ENCODE data around the gene EMC6. TPM values are rescaled to one million over a fixed set of nuclear protein-coding genes. Genes with fewer than 3 reads are reported as not detected.

The EMC6 gene
- polyA plus RNA-seq = 100 to 1,000 TPM; 104 to 137 (median 135) TPM

DNA sequence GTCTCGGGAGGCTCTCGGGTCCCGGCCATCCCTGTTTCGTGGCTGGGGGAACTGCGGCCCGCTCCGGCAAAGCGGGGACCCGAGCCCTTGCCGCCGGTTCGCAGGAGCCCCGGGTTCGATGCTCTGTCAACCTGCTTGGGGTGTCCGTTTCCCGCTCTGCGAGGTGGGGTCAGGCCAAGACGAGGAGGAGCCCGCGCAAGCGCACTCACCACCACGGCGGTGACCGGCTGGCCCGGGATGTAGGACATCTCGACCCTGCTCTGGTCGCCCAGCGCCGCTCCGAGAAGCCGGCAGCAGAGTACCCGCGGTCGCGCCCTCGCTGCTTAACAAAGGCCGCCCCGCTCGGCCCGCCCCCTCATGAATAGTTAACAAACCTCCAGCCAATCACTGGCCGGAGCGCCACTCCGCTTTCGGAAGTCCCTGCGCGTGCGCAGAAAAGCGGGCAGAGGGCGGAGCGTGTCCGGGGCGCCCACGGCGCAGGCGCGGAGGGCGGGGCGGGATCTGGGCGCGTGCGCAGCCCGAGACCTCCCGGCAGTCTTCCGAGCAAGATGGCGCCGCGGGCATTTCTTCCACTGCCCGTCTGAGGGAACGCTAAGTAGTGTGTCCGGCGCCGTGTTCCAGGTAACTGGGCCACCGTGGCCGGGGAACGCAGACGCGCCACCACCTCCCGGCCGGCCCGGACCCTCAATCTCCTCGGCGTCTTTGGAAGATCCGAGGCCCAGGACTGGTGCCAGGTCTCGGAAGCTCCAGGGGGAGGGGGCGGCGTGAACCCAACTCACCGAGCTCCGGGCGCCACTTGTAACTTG is at the start of gene EMC6, which contains the start of gene TAX1BP3:
TSS of gene EMC6 (plus strand) at position 534 of the 806 bp plus-strand sequence. CDS start 335 bp downstream, outside the sequence.
TSS of gene TAX1BP3 (minus strand) at position 300 of the 806 bp plus-strand sequence. CDS start at position 248, 52 bp downstream.
- Mint-ChIP-seq H3K27ac (peak within 1 kb of the TSS; percentile 82 to 90 (median 84)), H3K9me3 (no peaks in the 10 kb centered on the region), H3K36me3 (peaks cover 0 to 3% (median 0%) of the 10 kb centered on the region in 3 donors), H3K27me3 (ENCODE audit: low read depth in 3 of 3) (peaks cover 2 to 4% (median 4%) of the 10 kb centered on the region in 3 donors), H3K4me3 (peak within 1 kb of the TSS; percentile 89 to 93 (median 92)), H3K4me1 (peaks cover 21 to 24% of the 10 kb centered on the region in 2 donors)
- DNase-seq = peak; percentile 100

- Mint-ChIP-seq H3K9me3 (no peaks in the 10 kb centered on the region), H3K27ac (no peak overlapping the region), H3K4me3 (no peak overlapping the region), H3K36me3 (peaks cover 18 to 42% (median 26%) of the 10 kb centered on the region in 3 donors), H3K4me1 (no peaks in the 10 kb centered on the region), H3K27me3 (ENCODE audit: low read depth in 3 of 3) (peaks cover 0 to 2% (median 0%) of the 10 kb centered on the region in 3 donors)
- no peak for DNase-seq
These were observed 47.4 kb upstream of the EMC6 start for GRCh38 chr17:3621146-3621720.

DNA sequence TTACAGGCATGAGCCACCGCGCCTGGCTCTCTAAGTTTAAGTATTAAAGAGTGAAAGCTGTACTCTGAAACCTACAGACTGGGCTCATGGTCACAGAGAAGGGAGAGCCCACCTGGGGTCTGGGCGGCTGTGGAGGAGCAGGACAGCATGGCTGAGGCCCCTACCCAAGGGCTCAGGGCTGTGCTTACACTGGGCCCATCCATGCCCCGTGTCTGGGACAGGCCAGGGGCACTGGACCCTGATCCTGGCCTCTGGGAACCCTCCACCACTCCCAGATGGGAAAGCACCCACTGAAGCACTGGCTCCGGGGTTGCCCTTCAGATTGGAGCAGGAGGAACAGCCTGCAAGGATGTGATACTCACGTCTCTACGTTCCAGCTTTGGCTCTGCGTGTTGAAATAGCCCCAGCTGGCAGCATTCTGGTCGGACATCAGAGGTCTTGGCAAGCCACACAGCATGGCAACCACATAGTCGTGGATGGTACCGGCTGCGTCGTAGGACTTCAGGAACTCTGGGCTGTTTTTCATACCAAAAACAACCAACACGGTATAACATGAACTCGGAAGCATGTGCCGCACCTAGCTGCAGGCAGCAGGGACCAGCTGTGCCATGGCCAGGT is 45.5 kb upstream of the EMC6 start:
- Mint-ChIP-seq H3K27me3 (ENCODE audit: low read depth in 3 of 3) (peaks cover 0 to 3% (median 0%) of the 10 kb centered on the region in 3 donors), H3K36me3 (peaks cover 16 to 37% (median 24%) of the 10 kb centered on the region in 3 donors), H3K9me3 (no peaks in the 10 kb centered on the region), H3K4me3 (no peak overlapping the region), H3K27ac (no peak overlapping the region), H3K4me1 (no peaks in the 10 kb centered on the region)
- DNase-seq = no peak

DNA sequence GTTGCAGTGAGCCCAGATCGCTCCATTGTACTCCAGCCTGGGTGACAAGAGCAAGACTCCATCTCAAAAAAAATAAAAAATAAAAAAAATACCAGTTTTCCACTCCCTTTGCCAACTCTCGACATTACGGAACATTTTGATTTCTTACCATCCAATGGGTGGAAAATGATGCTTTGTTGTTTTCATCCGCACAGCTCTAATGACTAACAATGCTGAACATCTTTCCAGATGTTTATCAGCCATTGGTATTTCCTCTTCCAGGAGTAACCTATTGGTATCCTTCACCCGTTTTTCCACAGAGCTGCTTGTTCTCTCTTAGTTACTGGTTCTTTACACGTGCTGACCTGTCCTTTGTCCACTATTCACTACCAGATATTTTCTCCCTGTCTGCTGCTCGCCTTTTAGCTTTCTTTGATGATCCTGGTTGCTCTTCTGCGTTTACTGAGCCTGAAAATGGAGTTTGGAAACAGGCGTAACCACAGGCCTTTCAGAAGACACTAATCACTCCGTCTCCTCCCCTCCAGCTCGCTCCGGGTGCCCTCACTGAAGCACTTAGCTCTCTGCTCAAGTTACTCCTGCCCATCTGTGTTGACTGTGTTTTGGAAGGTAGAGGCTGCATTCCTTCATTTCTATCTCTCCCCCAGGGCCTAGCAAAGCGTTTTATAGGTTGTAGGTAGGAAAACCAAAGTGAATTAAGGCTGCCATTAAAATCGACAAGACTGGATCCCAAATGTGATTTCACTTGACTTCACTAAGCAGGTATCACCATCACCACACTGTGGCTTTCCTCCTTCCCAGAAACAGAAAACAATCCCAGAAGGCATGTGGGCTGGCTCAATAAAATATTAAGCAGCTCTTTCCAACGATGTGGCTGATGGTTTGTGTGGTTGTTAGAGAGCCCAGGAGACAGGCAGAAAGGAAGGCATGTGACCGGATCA is 41.5 kb upstream of the EMC6 start:
- Mint-ChIP-seq H3K27me3 (ENCODE audit: low read depth in 3 of 3) (peaks cover 0 to 3% (median 0%) of the 10 kb centered on the region in 3 donors), H3K4me3 (no peak overlapping the region), H3K36me3 (peaks cover 15 to 31% (median 21%) of the 10 kb centered on the region in 3 donors), H3K27ac (peak overlapping the region in 1 of 6 donors; percentile 42), H3K4me1 (no peaks in the 10 kb centered on the region), H3K9me3 (no peaks in the 10 kb centered on the region)
- no peak for DNase-seq

GRCh38 chr17:3627769-3628167 is 40.8 kb upstream of the EMC6 start:
- Mint-ChIP-seq H3K36me3 (peaks cover 15 to 31% (median 21%) of the 10 kb centered on the region in 3 donors), H3K9me3 (no peaks in the 10 kb centered on the region), H3K4me1 (no peaks in the 10 kb centered on the region), H3K27me3 (ENCODE audit: low read depth in 3 of 3) (peaks cover 0 to 3% (median 0%) of the 10 kb centered on the region in 3 donors), H3K27ac (no peak overlapping the region), H3K4me3 (no peak overlapping the region)
- DNase-seq = no peak

DNA sequence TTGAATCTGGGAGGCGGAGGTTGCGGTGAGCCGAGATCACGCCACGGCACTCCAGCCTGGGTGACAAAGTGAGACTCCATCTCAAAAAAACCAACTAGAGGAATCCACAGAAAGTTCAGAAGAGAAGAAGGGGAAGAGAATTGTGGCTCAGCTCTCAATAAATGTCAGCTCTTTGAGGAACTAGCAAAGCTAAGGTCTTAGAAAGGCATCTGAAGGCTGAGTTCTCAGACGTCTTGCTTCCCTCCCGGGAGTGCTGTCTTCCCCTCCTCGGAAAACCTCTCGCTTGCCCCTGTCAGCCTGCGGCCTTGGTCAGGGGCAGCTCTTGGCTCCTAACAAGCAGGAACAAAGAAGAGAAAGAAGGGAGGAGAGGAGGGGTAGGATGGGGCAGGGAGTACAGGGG is 37.8 kb upstream of the EMC6 start:
- DNase-seq = no peak
- Mint-ChIP-seq H3K27ac (no peak overlapping the region), H3K27me3 (ENCODE audit: low read depth in 3 of 3) (peaks cover 0 to 1% (median 0%) of the 10 kb centered on the region in 3 donors), H3K4me1 (peaks cover 6 to 10% of the 10 kb centered on the region in 2 donors), H3K36me3 (peaks cover 11 to 22% (median 13%) of the 10 kb centered on the region in 3 donors), H3K4me3 (no peak overlapping the region), H3K9me3 (no peaks in the 10 kb centered on the region)

DNA sequence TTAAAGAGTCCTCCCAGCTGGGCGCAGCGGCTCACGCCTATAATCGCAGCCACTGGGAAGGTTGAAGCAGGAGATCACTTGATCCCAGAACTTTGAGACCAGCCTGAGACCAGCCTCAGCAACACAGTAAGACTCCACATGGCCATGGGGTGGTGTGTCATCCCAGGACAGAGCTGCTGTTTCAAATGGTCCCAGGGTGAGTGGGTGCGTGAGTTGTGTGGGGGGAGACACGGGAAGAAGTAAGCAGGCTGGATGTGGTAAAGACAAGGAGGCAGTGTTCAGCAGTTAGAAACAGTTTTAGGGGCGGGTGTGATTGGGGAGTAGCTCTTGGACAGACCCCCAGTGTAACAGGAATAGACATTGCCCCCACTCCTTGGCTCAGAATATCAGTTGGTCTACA is 36.3 kb upstream of the EMC6 start:
- Mint-ChIP-seq H3K36me3 (peaks cover 1 to 13% (median 8%) of the 10 kb centered on the region in 3 donors), H3K27me3 (ENCODE audit: low read depth in 3 of 3) (peaks cover 0 to 3% (median 2%) of the 10 kb centered on the region in 3 donors), H3K4me3 (no peak overlapping the region), H3K27ac (no peak overlapping the region), H3K9me3 (no peaks in the 10 kb centered on the region), H3K4me1 (peaks cover 10 to 14% of the 10 kb centered on the region in 2 donors)
- no peak for DNase-seq

- Mint-ChIP-seq H3K27ac (peak overlapping the region in 3 of 6 donors; percentile 34 to 96 (median 56)), H3K27me3 (ENCODE audit: low read depth in 3 of 3) (peaks cover 0 to 3% (median 2%) of the 10 kb centered on the region in 3 donors), H3K4me3 (peak overlapping the region; percentile 96 to 100 (median 99)), H3K4me1 (peaks cover 20 to 22% of the 10 kb centered on the region in 2 donors), H3K36me3 (no peaks in the 10 kb centered on the region), H3K9me3 (no peaks in the 10 kb centered on the region)
- no peak for DNase-seq
These were observed 33.0 kb upstream of the EMC6 start for GRCh38 chr17:3635474-3636153.

DNA sequence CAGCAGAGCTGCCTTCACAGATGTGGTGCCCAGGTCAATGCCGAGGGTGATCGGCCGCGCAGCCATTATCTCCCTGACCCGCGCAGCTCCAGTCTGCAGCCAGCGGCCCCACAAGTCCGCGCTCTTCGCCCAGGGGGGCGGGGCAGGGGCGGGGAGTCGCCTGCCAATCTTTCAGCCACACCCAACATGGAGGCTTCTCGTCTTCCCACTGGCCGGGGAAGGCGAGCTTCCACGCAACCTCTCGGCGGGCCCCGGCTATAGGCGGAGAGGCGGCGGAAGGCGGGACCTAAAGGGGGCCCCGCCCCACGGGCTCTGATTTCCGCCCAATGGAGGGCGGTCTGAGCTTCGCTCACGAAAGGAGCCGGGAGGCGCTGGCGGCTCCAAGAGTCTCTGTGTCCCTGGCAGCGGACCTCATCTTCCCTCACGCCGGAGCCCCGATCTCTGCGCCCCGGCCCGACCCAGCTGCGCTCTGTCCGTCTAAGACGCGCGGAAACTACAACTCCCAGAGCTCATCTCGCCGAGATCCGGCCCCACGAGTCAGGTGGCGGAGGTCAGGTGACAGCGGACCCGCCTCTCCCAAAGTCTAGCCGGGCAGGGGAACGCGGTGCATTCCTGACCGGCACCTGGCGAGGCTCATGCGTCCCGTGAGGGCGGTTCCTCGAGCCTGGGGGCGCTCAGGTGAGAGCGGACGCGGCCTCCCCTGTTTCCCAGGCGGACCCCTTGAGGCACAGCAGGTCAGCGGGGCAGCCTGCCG is 32.3 kb upstream of the EMC6 start, which contains the start of the genes CTNS and SHPK:
TSS of gene CTNS (plus strand) at position 607 of the 754 bp plus-strand sequence. CDS start 3,447 bp downstream, outside the sequence.
TSS of gene SHPK (minus strand) at position 97 of the 754 bp plus-strand sequence. CDS start at position 66, 31 bp downstream.
- Mint-ChIP-seq H3K4me1 (peaks cover 20 to 22% of the 10 kb centered on the region in 2 donors), H3K27ac (peak within 1 kb of the TSS; percentile 96 to 100 (median 99)), H3K36me3 (no peaks in the 10 kb centered on the region), H3K4me3 (peak within 1 kb of the TSS; percentile 96 to 100 (median 99)), H3K9me3 (no peaks in the 10 kb centered on the region), H3K27me3 (ENCODE audit: low read depth in 3 of 3) (peaks cover 0 to 3% (median 2%) of the 10 kb centered on the region in 3 donors)
- peak; percentile 94 to 95 (median 94) for DNase-seq

DNA sequence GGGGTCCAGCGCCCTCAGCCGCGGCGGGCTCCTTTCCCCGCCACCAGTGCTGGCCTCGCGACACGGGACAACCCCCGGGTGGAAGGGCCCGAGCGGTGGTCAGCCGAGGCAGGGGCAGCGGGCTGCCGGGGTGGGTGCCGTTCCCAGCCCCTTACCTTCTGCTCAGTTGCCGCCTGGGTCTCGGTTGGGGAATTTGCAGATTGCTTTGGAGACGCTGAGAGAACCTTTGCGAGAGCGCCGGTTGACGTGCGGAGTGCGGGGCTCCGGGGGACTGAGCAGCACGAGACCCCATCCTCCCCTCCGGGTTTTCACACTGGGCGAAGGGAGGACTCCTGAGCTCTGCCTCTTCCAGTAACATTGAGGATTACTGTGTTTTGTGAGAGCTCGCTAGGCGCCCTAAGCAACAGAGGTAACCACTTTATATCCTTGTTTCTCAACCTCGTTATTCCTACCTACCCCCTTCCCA is 31.7 kb upstream of the EMC6 start:
- no peak for DNase-seq

DNA sequence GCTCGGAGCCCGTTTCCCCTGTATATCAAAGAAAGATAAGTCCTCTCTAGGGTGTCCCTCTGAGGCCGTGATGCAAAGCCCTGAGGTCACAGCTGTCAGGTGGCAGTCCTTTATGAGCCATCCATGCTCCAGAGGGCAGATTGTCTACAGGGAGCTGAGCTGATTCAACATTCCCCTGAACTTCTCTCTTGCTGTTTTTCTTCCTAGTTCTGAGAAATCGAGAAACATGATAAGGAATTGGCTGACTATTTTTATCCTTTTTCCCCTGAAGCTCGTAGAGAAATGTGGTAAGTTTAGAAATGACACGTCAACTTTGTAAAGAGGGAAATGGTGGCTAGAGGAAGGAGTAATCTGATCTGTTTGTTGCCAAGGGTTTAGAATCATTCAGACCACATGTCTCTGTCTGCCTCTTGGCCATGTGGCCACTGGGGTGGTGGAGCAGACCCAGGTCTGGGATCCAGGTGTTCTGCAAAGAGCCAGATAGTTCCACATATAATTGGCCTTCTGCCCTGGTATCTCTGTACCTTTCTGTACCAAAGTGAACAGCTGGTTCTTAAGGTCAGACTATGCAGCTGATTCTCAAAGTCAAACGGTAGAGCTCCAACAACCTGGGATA is 28.5 kb upstream of the EMC6 start:
- Mint-ChIP-seq H3K27me3 (ENCODE audit: low read depth in 3 of 3) (peaks cover 0 to 3% (median 2%) of the 10 kb centered on the region in 3 donors), H3K4me3 (peak overlapping the region in 1 of 5 donors; percentile 21), H3K36me3 (peaks cover 0 to 3% (median 0%) of the 10 kb centered on the region in 3 donors), H3K4me1 (peaks cover 13 to 15% of the 10 kb centered on the region in 2 donors), H3K9me3 (no peaks in the 10 kb centered on the region), H3K27ac (peak overlapping the region in 1 of 6 donors; percentile 51)
- DNase-seq = no peak

More for the DNA sequence above, 31.7 kb upstream of the EMC6 start:
- H3K4me3 Mint-ChIP-seq = peak overlapping the region; percentile 75 to 100 (median 80)
- H3K9me3 Mint-ChIP-seq = no peaks in the 10 kb centered on the region
- peaks cover 20 to 22% of the 10 kb centered on the region in 2 donors for H3K4me1 Mint-ChIP-seq
- peaks cover 0 to 3% (median 2%) of the 10 kb centered on the region in 3 donors for H3K27me3 Mint-ChIP-seq (ENCODE audit: low read depth in 3 of 3)
- H3K27ac Mint-ChIP-seq = peak overlapping the region in 5 of 6 donors; percentile 28 to 96 (median 71)
- no peaks in the 10 kb centered on the region for H3K36me3 Mint-ChIP-seq
